Dermis microvascular lymphatic vessel endothelial cell (primary cell): ENCODE measurements around the gene CCSER2. TPM values are rescaled to one million over a fixed set of nuclear protein-coding genes. Genes with fewer than 3 reads are reported as not detected.
A peak's percentile ranks its signal among the peaks of the same experiment; 100 is the strongest.
"Not testable (repeated sequence)": the region's sequence is repeated elsewhere in the genome, so short reads cannot be mapped to it uniquely, and the experiment has no call there.

Source experiments
- DNase-seq, 2 donors: peaks; one replicate each; pipeline versions ENCODE4 v3.0.0 to v3.0.0-alpha.2; 2010; ENCODE audit warnings: low read depth in 2 of 2
- total RNA-seq: library from RNA; depleted of rRNA; stranded (reverse); fragments of >200 nt; gene quantifications from 2 replicates; pipeline ENCODE4 v1.2.1, GENCODE V29; 2014

Gene CCSER2
- total RNA-seq, 1 donor from 2014 or later, result 15.1 TPM

DNA sequence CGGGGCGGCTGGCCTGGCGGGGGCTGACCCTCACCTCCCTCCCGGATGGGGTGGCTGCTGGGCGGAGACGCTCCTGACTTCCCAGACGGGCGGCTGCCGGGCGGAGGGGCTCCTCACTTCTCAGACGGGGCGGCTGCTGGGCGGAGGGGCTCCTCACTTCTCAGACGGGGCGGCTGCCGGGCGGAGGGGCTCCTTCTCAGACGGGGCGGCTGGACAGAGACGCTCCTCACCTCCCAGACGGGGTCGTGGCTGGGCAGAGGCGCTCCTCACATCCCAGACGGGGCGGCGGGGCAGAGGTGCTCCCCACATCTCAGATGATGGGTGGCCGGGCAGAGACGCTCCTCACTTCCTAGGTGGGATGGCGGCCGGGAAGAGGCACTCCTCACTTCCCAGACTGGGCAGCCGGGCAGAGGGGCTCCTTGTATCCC, 19.2 kb downstream of the CCSER2 start:
- not testable (repeated sequence) for DNase-seq

DNA sequence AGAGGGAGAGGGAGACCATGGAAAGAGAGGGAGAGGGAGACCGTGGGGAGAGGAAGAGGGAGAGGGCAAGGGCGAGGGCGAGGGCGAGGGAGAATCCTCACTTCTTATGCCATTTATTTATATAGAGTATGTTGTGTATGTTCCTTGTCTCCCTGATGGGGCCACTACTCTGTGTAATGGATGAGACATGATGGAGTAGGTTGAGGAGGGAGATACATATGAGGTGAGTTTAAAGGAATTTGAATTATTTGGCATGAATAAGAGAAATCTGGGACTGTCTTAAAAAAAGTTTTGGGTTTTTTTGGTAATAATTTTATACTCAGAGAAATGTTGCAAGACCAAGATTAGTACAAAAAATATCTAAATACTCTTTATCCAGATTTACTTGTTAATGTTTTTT, 20.1 kb downstream of the CCSER2 start:
- no peak for DNase-seq

DNA sequence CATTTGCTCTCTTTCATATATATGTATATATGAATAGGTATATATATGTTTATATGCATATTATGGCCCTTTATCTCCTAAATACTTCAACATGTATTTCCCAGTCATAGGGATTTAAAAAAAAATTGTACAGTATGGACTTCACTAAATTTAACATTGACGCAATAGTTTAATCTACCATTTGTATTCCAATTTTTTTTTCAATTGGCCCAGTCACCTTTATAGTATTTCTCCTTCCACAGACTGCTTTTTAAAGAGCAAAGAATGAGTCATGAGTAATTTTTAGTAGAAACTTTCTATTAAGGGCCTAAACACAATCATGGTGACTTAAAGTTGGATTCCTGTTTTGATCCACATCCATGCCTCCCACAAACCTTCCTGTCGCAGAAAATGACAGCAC, 20.5 kb downstream of the CCSER2 start:
- peak in 1 of 2 donors; percentile 58 for DNase-seq

DNA sequence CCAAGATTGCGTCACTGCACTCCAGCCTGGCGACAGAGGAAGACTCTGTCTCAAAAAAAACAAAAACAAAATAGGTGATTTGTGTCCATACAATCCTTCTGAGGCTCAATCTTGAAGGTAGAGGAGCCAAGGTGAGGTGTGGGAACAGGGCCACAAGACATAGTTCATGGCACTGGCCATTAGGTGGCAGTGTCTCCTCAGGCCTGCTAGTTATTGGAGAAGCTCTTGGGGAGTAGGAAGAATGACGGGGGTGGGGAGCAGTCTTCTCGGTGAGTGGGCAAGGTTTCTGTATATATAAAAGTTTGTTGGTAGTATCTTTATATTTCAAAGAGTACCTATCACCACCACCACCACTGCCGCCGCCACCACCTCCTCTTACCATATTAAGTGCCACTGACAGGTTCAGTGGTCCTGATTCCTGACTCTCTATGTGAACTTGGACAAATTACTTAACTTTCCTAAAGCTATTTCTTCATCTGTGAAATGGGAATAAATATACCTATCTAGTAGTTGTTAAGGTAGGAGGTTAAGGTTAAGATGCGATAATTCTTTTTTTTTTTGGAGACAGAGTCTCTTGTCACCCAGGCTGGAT, 24.0 kb downstream of the CCSER2 start:
- DNase-seq, result peak in 1 of 2 donors; percentile 73

DNA sequence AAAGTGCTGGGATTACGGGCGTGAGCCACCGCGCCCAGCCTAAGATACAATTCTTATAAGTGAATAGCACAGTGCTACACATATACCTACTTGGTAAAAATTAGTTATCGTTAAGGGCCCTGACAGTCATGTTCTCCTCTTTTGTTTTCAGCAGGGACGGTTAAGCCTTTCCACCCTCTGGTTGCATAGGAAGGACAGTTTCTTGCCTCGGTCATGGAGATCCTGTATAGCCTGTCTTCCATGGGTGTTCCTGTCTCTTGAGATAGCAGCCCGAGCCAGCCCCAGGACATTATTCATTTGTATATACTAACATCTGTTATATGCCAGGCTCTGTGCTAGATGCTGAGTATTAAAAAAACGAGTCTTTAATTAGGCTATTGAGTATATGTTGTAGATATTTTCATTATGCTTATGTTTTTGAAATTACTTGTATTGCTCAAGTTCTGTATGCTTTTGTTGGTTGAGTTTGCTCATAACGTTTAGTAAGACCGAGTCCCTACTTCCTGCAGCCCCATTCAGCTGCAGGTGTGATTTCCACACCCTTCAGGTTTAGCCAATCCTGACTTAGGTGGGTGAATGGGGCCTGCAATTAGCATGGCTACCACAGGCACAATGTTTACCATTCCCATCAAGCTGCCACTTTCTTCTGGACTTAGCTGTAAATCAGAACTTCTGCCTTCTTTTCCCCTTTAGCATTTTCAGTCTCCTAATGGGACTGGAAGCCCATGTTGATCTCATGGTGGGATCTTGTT, 24.8 kb downstream of the CCSER2 start:
- no peak for DNase-seq

DNA sequence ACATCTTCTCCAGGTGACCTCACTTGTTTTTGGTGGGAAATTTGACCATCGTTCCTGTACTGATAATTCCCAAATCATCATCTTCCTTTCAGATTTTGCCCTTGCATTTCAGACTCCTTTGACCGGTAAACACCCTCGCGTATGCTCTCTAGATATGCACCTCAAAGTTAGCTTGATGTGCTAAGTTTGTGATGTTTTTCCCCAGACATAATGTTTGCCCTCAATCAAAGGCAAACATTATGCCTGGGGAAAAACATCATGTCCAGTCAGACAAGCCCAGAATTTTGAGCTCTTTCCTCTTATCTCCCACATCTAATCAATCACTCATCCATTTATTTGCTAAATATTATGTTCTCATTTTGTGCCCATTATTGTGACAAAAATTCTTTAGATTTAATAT, 26.2 kb downstream of the CCSER2 start:
- DNase-seq, result no peak

DNA sequence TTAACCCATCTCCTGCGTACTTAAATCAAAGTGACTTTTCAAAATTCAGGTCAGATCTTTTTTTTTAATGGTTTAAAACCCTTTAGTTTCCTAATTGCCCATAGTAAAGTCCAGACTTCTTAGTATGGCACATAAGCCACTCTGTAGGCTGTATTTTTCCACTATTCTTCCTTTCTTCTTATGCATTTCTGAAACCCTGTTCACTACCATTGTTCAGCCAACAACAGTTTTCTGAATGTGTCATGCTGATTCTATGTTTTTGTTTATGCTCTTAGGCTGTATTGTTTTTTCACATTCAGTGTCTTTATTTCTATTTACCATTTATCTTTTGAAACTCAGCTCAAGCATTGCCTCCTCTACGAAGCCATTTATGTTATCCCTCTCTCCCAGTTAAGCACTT, 26.7 kb downstream of the CCSER2 start:
- peak in 1 of 2 donors; percentile 52 for DNase-seq

DNA sequence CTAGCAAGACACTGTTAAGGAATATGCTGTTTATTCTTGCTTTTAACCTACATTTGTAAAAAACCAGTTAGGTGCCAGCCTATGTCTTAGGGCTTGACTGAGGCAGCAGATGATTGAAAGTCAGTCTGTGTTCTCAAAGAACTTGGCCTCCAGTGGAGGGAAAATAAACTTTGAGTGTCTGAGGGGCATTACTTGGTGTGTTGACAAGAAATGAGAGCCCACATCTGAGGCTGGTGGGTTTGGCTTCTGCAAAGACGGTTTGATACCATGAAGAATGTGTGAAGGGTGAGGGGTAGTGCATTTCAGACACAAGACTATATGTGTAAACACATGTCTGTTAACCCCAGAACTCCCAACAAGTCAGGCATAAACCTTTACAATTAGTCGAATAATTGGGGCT, 28.5 kb downstream of the CCSER2 start:
- no peak for DNase-seq

DNA sequence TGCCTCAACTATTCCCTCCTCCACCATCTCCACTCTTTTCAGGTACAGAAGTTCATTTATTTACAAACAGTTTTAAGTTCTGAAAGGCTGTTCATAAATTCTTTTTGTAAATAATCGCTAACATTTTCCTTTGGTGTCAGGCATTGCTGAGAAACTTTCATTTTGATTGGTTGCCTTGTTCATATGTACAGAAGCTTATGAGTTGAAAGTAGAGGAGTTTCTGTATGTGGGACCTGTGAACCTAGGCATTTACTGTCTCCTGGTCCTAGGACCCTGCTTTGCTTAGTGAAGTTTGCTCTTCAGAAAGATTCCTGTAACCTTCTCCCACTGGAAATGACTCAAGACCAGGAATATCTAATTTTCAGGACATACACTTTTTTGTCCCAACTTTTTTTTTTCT, 30.4 kb downstream of the CCSER2 start:
- DNase-seq, result no peak

DNA sequence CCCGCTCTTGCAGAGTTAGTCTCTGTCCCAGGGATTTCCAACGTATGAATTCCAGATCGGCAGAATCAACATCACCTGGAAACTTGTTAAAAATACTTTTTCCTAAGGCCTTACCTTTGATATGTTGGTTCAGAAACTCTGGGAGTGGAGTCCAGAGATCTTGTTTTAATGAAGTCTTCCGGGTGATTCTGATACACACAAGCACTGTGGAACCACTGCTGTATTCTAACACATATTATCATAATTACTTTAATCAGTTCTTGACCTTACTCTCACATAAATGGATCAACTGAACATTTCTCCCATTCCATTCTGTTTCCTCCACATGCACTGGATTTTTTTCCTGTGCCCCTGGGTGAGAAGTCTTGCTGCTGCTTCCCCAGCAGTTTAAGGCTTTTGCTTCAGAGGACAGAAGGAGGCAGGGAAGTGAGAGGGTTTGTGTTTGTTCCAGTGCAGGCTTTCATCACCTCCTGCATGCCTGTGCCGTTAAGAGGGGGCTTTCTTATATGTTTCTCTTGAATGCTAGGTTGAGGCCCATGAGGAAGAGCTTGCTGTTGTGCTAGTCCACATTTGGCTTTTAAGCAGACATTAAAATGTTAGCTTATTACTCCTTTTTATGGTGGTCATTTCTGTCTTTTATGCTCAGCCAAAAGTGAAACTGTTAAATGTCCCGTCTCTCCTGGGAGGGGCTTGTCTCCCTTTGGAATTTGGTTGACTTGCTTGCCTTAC, 32.4 kb downstream of the CCSER2 start:
- DNase-seq, result peak in 1 of 2 donors; percentile 28

DNA sequence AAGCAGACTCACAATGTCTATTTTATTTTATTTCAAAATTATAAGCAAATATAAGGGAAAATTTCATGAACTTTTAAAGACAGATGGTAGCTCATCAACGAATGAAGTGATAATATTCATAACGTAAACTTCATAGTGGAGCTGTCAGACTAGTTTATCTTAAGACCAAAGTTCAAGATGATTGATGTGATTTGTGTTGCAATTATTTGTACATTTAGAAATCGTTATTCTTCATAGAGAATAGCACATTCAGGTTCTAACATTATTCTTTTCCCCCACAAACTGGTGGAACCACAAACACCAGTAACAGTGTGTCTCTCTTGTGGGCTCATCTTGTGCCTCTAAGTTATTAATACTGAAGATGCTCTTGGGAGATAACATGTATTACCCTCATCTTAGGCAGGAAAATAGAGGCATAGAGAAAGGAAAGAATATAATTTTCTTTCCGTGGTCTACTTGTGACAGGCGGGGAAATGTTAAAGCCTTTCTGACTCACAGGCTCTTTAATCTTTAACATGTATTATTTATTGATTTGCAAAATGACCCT, 37.0 kb downstream of the CCSER2 start:
- no peak for DNase-seq

DNA sequence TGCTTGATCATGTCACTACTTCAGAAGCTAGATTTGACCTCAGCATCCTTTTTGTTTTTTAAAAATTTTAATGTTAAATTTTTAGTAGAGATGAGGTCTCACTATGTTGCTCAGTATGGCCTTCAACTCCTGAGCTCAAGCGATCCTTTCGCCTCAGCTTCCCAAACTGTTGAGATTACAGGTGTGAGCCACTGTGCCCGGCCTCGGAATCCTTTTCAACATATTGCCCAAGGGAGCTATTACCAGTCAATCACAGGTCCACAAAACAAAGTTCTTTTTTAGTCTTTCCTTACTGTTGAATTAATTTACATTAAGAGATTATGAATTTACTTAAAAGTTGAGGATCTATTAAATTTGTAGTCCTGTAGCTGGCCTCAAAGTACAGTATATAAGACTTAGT, 37.7 kb downstream of the CCSER2 start:
- DNase-seq, result no peak

DNA sequence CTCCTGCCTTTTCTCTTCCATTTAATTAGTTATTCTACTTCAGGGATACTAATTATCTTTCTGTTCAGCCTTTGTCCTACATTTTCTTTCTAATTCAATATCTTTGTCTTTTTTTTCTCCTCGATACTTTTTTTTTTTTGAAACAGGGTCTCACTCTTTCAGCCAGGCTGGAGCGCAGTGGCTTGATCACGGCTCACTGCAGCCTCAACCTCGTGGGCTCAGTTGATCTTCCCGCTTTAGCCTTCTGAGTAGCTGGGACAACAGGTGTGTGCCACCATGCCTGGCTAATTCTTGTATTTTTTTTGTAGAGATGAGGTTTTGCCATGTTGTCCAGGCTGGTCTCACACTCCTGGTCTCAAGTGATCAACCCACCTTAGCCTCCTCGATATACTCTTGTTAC, 38.9 kb downstream of the CCSER2 start:
- no peak for DNase-seq

DNA sequence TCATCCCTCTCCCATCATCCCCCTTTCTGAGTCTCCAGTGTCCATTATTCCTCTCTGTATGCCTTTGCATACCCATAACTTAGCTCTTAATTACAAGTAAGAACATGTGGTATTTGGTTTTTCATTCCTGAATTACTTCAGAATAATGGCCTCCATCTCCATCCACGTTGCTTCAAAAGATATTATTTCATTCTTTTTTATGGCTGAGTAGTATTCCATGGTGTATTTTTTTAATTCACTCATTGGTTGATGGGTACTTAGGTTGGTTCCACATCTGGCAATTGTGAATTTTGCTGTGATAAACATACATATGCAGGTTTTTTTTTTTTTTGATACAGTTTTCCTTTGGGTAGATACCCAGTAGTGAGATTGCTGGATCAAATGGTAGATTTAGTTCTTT, 40.4 kb downstream of the CCSER2 start:
- no peak for DNase-seq

DNA sequence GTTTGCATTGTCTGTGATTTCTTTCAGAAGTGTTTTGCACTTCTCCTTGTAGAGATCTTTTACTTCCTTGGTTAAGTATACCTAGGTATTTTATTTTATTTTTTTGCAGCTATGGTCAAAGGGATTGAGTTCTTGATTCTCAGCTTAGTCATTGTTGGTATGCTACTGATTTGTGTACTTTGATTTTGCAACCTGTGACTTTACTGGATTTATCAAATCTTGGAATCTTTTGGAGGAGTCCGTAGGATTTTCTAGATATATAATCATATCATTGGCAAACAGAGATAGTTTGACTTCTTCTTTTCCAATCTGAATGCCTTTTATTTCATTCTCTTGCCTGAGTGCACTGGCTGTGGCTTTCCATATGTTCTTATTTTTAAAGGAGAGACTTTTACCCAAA, 41.9 kb downstream of the CCSER2 start:
- no peak for DNase-seq

DNA sequence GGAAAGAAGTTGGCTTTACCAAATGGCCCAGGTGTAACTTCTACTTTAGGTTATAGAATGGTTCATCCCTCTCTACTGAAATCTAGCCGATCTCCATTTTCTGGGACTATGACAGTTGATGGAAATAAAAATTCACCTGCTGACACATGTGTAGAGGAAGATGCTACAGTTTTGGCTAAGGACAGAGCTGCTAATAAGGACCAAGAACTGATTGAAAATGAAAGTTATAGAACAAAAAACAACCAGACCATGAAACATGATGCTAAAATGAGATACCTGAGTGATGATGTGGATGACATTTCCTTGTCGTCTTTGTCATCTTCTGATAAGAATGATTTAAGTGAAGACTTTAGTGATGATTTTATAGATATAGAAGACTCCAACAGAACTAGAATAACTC, 43.6 kb downstream of the CCSER2 start:
- DNase-seq, result no peak

DNA sequence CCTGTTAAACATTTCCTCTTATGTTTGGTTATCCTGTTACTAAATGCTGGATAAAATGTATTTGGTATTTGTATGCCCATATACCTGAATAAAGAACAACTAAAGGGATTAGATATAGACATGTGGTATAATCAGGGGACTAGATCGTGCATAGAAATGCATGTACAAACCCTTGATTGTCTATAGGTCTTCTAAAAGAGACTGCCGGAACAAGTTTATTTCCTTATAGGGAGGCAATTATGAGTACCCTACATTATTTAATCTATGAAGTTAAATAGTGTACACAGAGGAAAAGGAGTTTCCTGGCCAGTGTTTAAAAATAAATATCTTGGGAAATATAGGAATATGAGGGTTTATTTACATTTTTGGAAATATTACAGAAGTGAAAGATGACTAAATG, 44.6 kb downstream of the CCSER2 start:
- DNase-seq, result no peak

DNA sequence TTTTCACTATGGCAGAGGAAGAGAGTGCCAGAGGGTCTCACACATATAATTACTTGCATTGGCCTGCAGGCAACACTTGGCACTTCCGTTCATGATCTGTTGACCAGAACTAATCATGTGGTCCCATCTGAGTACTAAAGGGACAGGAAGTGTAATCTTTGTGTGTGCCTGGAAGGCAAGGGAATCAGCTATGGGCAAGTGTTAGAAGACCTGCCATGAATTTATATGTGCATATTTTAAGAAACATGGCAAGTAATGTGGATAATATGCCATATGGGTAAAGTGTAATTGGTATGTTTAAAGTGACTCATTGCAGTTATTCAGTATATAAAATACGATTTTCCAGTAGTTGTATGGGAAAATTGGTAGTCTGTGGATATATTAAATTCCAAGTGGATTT, 46.1 kb downstream of the CCSER2 start:
- DNase-seq, result no peak

DNA sequence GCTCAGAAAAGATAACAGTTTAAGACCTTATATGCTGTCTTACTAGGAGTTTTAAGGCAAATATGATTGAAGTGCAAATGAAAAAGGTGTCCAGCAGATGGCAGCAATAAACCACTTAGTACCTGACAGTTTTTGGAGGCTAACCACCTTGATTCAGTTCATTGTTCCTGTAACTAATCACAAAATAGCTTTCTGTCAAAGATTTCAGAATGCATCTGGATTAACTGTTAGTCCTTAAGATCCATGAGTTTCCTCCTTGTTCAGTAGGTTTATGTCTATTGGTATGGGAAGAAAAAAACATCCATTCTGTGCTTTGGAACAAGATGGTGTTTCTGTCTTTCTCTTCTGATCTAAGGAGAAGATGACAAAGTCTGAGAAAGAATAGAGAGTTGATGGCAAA, 46.6 kb downstream of the CCSER2 start:
- DNase-seq, result peak; percentile 65 to 79

DNA sequence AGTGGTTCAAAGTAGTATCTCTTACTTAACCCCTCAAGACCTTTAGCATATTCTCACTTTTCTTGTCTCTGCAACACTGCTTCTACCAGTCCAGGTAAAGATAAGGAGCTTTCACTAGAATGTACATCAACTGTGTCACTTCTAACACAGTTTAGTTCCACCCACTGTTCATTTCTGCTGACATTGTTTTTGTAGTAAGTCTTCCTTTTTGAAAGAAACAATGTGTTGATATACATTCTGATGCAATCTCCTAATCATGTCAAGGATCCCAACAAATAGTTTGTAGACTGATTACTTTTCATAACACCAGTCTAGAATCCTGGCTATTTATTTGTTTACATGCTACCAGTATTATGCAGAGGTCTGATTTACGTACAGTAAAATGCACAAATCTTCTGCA, 47.5 kb downstream of the CCSER2 start:
- peak in 1 of 2 donors; percentile 5 for DNase-seq

DNA sequence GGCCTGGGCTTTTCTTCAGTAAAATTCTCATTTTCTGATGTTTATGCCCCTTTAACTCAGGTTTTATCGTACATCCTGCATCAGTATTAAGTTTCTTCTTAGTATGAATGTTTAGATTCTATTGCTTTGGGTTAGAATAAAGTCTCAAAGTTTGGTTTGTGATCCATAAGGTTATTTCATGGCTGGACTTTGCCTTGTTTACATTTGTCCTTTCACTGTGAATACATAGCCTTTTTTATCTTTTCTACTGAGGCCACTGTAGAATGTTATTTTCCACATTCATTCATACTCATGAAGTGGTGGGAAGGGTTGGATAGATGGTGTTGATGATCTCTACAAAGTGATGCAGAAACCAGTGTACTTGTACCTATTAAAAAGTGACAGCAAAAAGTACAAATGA, 59.8 kb downstream of the CCSER2 start:
- no peak for DNase-seq

DNA sequence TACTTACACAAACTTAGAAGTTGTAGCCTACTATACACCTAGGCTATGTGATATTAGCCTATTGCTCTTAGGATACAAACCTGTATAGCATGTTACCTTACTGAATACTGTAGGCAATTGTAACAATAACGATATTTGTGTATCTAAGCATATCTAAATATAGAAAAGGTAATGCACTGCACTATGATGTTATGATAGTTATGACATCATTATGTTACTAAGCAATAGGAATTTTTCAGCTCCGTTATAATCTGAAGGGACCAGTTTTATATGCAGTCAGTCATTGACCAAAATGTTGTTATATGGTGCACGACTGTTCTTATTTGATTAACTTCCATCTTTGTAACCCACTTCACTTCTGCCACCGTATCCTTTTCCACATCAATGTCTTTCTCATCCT, 62.0 kb downstream of the CCSER2 start:
- no peak for DNase-seq
